Skeletal muscle satellite cell (primary cell): ENCODE data around the gene CAPSL. TPM values are rescaled to one million over a fixed set of nuclear protein-coding genes. Genes with fewer than 3 reads are reported as not detected.

Experiments used
- small RNA-seq: library from RNA; depleted of rRNA; stranded (forward); fragments of <200 nt; gene quantifications from one replicate; pipeline ENCODE3, GENCODE V24; 2012

The CAPSL gene

Small RNA genes within 50 kb of the gene (small RNA-seq; reads per million reads assigned to genes)
- not detected for gene AC112204.1
